Hepatocyte (in vitro differentiated cells): ENCODE results near the gene ACBD7.

ENCODE experiments used
- EZH2phosphoT487 ChIP-seq: fragments of 200-600 bp; sonication (generic); IDR thresholded peaks from one replicate; pipeline ENCODE4 v1.6.1; 2018; ENCODE audit warnings: antibody characterized with exemption, mild to moderate bottlenecking, low read depth, moderate library complexity; ENCODE audit not compliant: unreplicated experiment, severe bottlenecking
- TF ChIP-seq, protein P1 (sequence below): fragments of 200-600 bp; sonication (generic); IDR thresholded peaks from 2 replicates; pipeline ENCODE4 v1.5.1; 2016; ENCODE audit warnings: antibody characterized with exemption, mild to moderate bottlenecking; ENCODE audit not compliant: poor library complexity

DNA sequence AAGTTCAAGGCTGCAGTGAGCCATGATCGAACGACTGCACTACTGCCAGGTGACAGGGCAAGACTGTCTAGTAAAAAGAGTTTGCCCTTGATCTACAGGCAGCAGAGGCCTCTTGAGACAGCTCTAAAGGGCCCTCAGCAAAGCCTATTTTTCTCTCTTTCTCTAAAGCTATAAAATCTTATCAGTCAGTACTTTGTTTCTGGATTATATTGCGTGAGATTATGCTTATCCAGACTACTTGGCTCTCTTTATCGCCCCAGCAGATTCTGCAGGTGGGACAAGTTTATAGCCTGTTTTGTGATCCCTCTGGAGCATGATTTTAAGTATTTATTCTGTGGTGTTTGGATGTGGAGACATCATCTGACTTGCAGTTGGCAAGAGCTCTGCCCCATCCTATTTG, 11.3 kb upstream of the ACBD7 start:
- no peak for TF ChIP-seq EZH2phosphoT487
- TF ChIP-seq, protein P1, sequence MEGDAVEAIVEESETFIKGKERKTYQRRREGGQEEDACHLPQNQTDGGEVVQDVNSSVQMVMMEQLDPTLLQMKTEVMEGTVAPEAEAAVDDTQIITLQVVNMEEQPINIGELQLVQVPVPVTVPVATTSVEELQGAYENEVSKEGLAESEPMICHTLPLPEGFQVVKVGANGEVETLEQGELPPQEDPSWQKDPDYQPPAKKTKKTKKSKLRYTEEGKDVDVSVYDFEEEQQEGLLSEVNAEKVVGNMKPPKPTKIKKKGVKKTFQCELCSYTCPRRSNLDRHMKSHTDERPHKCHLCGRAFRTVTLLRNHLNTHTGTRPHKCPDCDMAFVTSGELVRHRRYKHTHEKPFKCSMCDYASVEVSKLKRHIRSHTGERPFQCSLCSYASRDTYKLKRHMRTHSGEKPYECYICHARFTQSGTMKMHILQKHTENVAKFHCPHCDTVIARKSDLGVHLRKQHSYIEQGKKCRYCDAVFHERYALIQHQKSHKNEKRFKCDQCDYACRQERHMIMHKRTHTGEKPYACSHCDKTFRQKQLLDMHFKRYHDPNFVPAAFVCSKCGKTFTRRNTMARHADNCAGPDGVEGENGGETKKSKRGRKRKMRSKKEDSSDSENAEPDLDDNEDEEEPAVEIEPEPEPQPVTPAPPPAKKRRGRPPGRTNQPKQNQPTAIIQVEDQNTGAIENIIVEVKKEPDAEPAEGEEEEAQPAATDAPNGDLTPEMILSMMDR: no peak
